Measurements from ENCODE around the gene TERT.

Gene TERT

DNA sequence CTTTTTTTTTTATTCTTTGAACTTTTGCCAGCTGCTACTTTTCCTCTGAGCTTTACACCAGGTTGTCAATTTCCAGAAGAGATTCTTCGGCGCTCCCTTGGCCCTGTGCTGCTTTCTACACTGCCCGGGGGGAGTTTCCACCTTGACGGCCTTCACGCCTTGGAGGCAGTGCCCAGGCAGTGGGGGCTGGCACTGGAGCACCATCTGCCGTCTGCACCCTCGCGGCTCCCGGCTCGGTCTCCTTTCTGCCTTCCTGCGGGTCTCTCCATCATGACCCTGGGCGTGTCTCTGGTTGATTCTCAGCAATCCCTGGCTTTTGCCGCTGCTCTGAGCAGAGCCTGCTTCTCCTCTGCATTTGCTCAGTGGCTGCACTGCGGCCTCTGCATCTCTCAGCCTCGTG is 66.7 kb downstream of the TERT start:
- no peak for DNase-seq (ENCODE audit: low read depth)
- TF ChIP-seq, protein P1, sequence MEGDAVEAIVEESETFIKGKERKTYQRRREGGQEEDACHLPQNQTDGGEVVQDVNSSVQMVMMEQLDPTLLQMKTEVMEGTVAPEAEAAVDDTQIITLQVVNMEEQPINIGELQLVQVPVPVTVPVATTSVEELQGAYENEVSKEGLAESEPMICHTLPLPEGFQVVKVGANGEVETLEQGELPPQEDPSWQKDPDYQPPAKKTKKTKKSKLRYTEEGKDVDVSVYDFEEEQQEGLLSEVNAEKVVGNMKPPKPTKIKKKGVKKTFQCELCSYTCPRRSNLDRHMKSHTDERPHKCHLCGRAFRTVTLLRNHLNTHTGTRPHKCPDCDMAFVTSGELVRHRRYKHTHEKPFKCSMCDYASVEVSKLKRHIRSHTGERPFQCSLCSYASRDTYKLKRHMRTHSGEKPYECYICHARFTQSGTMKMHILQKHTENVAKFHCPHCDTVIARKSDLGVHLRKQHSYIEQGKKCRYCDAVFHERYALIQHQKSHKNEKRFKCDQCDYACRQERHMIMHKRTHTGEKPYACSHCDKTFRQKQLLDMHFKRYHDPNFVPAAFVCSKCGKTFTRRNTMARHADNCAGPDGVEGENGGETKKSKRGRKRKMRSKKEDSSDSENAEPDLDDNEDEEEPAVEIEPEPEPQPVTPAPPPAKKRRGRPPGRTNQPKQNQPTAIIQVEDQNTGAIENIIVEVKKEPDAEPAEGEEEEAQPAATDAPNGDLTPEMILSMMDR (IDR thresholded peaks at IDR 0.05; ENCODE audit: low read depth, low read length, missing control alignments), result no peak
- H3K4me3 ChIP-seq (ENCODE audit: low read depth, low read length), result no peak overlapping the region

DNA sequence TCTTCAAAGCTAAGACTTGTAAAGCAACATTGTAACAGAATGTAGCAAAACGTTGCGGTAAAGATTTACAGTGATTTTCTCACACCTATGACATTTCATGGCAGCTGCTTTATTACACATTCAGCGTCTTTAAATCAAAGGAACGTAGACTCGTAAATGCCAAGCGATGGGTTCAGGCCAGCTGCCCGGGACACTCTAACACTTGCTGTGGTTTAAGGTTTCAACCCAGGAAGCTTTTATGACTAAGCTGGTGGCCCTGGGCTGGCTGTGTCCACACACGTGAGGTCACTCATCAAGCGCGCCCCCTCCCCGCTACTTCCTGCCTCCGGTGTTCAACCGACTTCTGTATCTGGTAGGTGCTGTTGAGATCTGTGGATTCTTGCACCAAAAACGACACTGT is 67.2 kb downstream of the TERT start:
- DNase-seq (ENCODE audit: low read depth), result no peak
- TF ChIP-seq, protein P1 (IDR thresholded peaks at IDR 0.05; ENCODE audit: low read depth, low read length, missing control alignments), result no peak

DNA sequence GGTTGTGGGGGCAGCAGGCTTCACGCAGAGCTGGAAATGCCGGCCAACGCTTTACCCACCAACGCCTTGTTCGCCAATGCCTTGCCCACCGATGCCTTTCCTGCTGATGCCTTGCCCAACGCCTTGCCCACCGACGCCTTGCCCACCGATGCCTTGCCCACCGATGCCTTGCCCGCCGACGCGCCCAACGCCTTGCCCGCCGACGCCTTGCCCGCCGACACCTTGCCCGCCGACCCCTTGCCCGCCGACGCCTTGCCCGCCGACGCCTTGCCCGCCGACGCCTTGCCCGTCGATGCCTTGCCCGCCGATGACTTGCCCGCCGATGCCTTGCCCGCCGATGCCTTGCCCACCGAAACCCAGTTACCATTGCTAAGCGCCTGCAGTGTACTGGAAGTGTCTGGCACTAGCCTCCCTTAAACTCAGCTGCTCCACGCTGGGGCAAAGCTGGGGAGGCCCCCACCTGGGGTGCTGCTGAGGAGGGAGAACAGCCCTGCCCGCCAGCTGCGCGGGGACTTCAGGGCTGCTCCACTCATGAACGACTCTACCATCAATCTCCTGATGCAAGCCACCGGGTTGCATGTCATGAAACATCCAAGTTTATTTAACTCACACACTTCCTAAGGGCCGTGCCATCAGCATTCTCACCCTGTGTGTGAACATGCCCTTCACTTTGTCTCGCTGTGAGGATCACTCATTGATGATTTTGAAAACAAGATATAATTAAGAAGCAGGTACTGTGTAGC is 67.9 kb downstream of the TERT start:
- TF ChIP-seq, protein P1 (IDR thresholded peaks at IDR 0.05; ENCODE audit: low read depth, low read length, missing control alignments), result no peak
- no peak for DNase-seq (ENCODE audit: low read depth)
- H3K4me3 ChIP-seq (ENCODE audit: low read depth, low read length), result no peak overlapping the region

More for the DNA sequence above, 67.2 kb downstream of the TERT start:
- no peak overlapping the region for H3K4me3 ChIP-seq (ENCODE audit: low read depth, low read length)

DNA sequence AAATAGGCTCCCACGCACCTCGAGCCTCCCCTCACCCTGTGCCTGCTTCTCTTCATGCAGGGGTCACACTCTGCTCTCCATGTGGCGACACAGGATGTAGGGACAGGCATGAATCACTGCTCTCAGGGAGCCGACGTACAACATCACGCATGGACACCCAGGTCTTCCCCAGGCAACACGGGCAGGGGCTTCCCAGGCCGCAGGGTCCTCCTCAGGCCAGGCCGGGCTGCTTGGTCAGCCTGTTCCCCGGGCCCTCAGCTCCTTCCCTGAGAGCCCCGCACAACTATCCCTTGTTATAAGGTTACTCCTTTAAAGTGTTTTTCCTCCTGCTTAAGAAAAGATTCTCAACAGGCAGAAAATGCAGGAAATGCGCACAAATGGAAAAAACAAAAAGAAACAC is 68.6 kb downstream of the TERT start:
- H3K4me3 ChIP-seq (ENCODE audit: low read depth, low read length), result no peak overlapping the region
- TF ChIP-seq, protein P1 (IDR thresholded peaks at IDR 0.05; ENCODE audit: low read depth, low read length, missing control alignments), result no peak
- no peak for DNase-seq (ENCODE audit: low read depth)

DNA sequence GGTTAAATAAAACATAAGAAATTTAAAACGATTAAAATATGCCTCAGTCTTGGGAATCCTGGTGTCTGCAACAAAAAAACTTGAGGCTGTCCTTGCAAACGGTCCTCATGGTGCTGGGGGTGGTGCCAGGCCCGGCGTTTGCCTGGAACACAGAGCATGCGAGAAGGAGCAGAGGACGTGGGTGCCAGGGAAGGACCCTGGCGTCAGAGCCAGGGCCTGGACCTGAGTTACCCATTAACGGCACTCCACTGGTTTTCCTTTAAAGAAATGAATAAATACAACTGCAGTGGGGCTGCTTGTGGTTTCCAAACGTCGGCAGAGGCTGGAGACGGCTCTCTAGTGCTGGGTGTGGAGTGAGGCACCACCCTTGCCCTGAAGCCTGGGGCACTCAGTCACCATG is 69.8 kb downstream of the TERT start, which contains the start of gene SLC6A18:
TSS of gene SLC6A18 (plus strand) at position 301 of the 400 bp plus-strand sequence. CDS start at position 398, 97 bp downstream.
- no peak for DNase-seq (ENCODE audit: low read depth)
- TF ChIP-seq, protein P1 (IDR thresholded peaks at IDR 0.05; ENCODE audit: low read depth, low read length, missing control alignments), result no peak

DNA sequence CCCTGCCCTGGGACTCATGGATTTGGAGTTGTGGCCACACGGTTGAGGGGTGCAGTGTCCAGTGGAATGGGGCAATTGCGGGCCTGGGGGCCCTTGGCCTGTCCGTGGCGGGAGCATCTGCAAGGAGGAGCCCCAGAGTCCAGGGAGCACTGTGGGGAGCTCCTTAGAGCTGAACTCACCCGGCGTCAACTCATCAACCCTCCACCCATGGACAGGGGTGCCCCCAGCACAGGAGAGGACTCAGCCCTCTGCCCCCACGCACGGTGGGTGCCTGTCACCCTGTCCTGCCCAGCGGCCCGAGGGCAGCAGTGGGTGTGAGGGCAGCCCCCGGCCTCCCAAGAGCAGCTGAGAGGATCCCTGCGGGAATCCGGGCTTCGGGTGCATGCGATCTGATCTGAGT is 70.2 kb downstream of the TERT start:
- no peak for DNase-seq (ENCODE audit: low read depth)
- TF ChIP-seq, protein P1 (IDR thresholded peaks at IDR 0.05; ENCODE audit: low read depth, low read length, missing control alignments), result no peak

More for the DNA sequence above, 69.8 kb downstream of the TERT start, which contains the start of gene SLC6A18:
- H3K4me3 ChIP-seq (ENCODE audit: low read depth, low read length), result no peak within 1 kb of the TSS

DNA sequence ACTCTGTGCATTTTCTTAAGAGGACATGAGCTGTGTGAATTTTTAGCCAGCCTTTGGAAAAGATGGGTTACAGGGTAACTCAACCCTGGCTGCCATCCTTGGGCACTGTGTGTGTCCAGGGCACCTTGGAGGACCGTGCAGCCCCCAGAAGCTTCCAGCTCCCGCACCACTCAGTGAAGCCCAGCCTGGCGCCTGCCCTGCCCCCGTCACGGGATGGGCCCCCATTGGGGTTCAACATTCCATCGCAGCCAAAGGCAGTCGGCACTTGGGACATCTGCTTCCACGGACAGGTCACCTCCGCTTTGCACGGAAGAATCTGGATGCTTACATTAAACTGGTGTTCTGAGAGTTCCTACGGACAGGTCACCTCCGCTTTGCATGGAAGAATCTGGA is 71.6 kb downstream of the TERT start:
- TF ChIP-seq, protein P1 (IDR thresholded peaks at IDR 0.05; ENCODE audit: low read depth, low read length, missing control alignments), result no peak
- H3K4me3 ChIP-seq (ENCODE audit: low read depth, low read length), result no peak overlapping the region
- no peak for DNase-seq (ENCODE audit: low read depth)

More for the DNA sequence above, 70.2 kb downstream of the TERT start:
- H3K4me3 ChIP-seq (ENCODE audit: low read depth, low read length), result no peak overlapping the region

Data from GM12864 (cell line).